Left colon (tissue), 2 donors: ENCODE data around the gene NTRK3. TPM values are rescaled to one million over a fixed set of nuclear protein-coding genes. Genes with fewer than 3 reads are reported as not detected.
A peak's percentile ranks its signal among the peaks of the same experiment; 100 is the strongest.
"Not testable (repeated sequence)": the region's sequence is repeated elsewhere in the genome, so short reads cannot be mapped to it uniquely, and the experiment has no call there.

ENCODE experiments used
- ATAC-seq: fragments of 200-7000 bp; cut with Tn5 transposase; one replicate; pipeline ENCODE4 v1.9.1; 2020; ENCODE audit warnings: mild to moderate bottlenecking, moderate library complexity
- DNase-seq, 2 donors: peaks; one replicate each; pipeline ENCODE4 v3.0.0-alpha.2; 2020
- intact Hi-C, 2 donors: fragments of 100-400 bp; cut with DNase I in 1 of 2; cut with micrococcal nuclease in 1 of 2; formaldehyde crosslinking; loops; one replicate each; pipeline versions ENCODE4 v1.11.2 to v1.14.0; 2022; cut with DNase I, micrococcal nuclease
- total RNA-seq, 2 donors: library from RNA; stranded (reverse); fragmentation: NEBNext Ultra II Directional; extraction: Animal tissue kit (Norgen Biotek cat#: 25700); gene quantifications; one replicate each; pipeline ENCODE4 v1.2.1, GENCODE V29; 2021
- donor health status: DM: no; HTN: no; CAD: no.
- donor health status: DM: yes; HTN: yes; CAD: no.

NTRK3 gene
- total RNA-seq, 2 donors from 2014 or later: 0.55 to 1.3 TPM

- ATAC-seq: no peak
- no peak for DNase-seq
- intact Hi-C loops: no loop called here
Observed at GRCh38 chr15:88104357-88104756, 152.2 kb downstream of the NTRK3 start.

- intact Hi-C loops: no loop called here
- DNase-seq (no peak), ATAC-seq (no peak)
Observed at GRCh38 chr15:88100181-88100580, 156.4 kb downstream of the NTRK3 start.

GRCh38 chr15:88098361-88098760, 158.2 kb downstream of the NTRK3 start:
- ATAC-seq: no peak
- intact Hi-C loops: no loop called here
- peak; percentile 14 to 32 for DNase-seq

- ATAC-seq: no peak
- DNase-seq: no peak
- intact Hi-C loops: no loop called here
Observed at GRCh38 chr15:88091444-88092016, 165.0 kb downstream of the NTRK3 start.

GRCh38 chr15:88090481-88091011, 166.0 kb downstream of the NTRK3 start:
- no peak for DNase-seq

GRCh38 chr15:88089731-88090130, 166.8 kb downstream of the NTRK3 start:
- intact Hi-C loops: no loop called here
- DNase-seq (no peak), ATAC-seq (no peak)

More at GRCh38 chr15:88090481-88091011, 166.0 kb downstream of the NTRK3 start:
- intact Hi-C loops: no loop called here
- ATAC-seq: no peak

GRCh38 chr15:88089024-88089620, 167.4 kb downstream of the NTRK3 start:
- ATAC-seq: no peak
- no peak for DNase-seq
- intact Hi-C loops: no loop called here

GRCh38 chr15:88083811-88084760, 172.5 kb downstream of the NTRK3 start:
- intact Hi-C loops: no loop called here
- ATAC-seq: no peak
- DNase-seq: no peak

GRCh38 chr15:88080616-88081015, 175.9 kb downstream of the NTRK3 start:
- intact Hi-C loops: no loop called here
- DNase-seq (no peak), ATAC-seq (no peak)

GRCh38 chr15:88077296-88078020, 179.1 kb downstream of the NTRK3 start:
- no peak for ATAC-seq
- no peak for DNase-seq
- intact Hi-C loops: no loop called here

- ATAC-seq: no peak
- intact Hi-C loops: no loop called here
- DNase-seq: no peak
Observed at GRCh38 chr15:88076328-88076727, 180.2 kb downstream of the NTRK3 start.

GRCh38 chr15:88075102-88075501, 181.4 kb downstream of the NTRK3 start:
- no peak for DNase-seq
- intact Hi-C loops: no loop called here
- ATAC-seq: no peak

- no peak for ATAC-seq
- intact Hi-C loops: no loop called here
- no peak for DNase-seq
Observed at GRCh38 chr15:88074386-88074785, 182.2 kb downstream of the NTRK3 start.

- intact Hi-C loops: no loop called here
- no peak for DNase-seq
- ATAC-seq: no peak
Observed at GRCh38 chr15:88073391-88073691, 183.2 kb downstream of the NTRK3 start.

- no peak for ATAC-seq
- intact Hi-C loops: no loop called here
- no peak for DNase-seq
Observed at GRCh38 chr15:88072598-88073390, 183.7 kb downstream of the NTRK3 start.

GRCh38 chr15:88072133-88072532, 184.4 kb downstream of the NTRK3 start:
- DNase-seq, ATAC-seq, intact Hi-C loops: not testable (repeated sequence)

- ATAC-seq (no peak), DNase-seq (no peak)
- intact Hi-C loops: no loop called here
Observed at GRCh38 chr15:88071141-88071540, 185.4 kb downstream of the NTRK3 start.

GRCh38 chr15:88069561-88069960, 187.0 kb downstream of the NTRK3 start:
- intact Hi-C loops: loop anchor here in 1 of 2 donors (10.0 kb wide), 1 partner anchor 585 kb away; no protein-coding TSS in a partner anchor
- DNase-seq (no peak), ATAC-seq (no peak)
